HFF-Myc (cell line): Measurements from ENCODE around the gene ST6GALNAC6.

Experiments used
- DNase-seq: peaks from one replicate; pipeline ENCODE4 v3.0.0-alpha.2; 2011; ENCODE audit warnings: low read depth; ENCODE audit errors: extremely low read depth
- H3K4me3 ChIP-seq: replicated peaks from 2 replicates; pipeline ENCODE4 v1.5.1; 2011; ENCODE audit warnings: low read depth, mild to moderate bottlenecking, control low read depth, low read length
- CTCF ChIP-seq: IDR thresholded peaks from 2 replicates; pipeline ENCODE4 v1.5.1; 2012; ENCODE audit warnings: mild to moderate bottlenecking, low read depth, low read length, control low read depth; ENCODE audit errors: missing control alignments

The ST6GALNAC6 gene

GRCh38 chr9:127910613-127911205 is 11.3 kb upstream of the ST6GALNAC6 start:
- no peak overlapping the region for H3K4me3 ChIP-seq
- TF ChIP-seq CTCF = peak; percentile 8
- DNase-seq = no peak

GRCh38 chr9:127909839-127910273 is 10.5 kb upstream of the ST6GALNAC6 start:
- no peak for DNase-seq
- H3K4me3 ChIP-seq = no peak overlapping the region
- no peak for TF ChIP-seq CTCF

GRCh38 chr9:127908660-127908926 is 9.2 kb upstream of the ST6GALNAC6 start:
- TF ChIP-seq CTCF = no peak
- DNase-seq = no peak
- H3K4me3 ChIP-seq = no peak overlapping the region

GRCh38 chr9:127907867-127908659 is 8.7 kb upstream of the ST6GALNAC6 start:
- no peak overlapping the region for H3K4me3 ChIP-seq
- no peak for TF ChIP-seq CTCF
- DNase-seq = no peak

GRCh38 chr9:127905788-127906191 is 6.4 kb upstream of the ST6GALNAC6 start:
- no peak overlapping the region for H3K4me3 ChIP-seq
- no peak for DNase-seq
- no peak for TF ChIP-seq CTCF

GRCh38 chr9:127905004-127905728 is 5.8 kb upstream of the ST6GALNAC6 start:
- H3K4me3 ChIP-seq = no peak overlapping the region
- no peak for DNase-seq
- no peak for TF ChIP-seq CTCF
